HepG2 (cell line): ENCODE results near the gene TUBB4B. TPM values are rescaled to one million over a fixed set of nuclear protein-coding genes. Genes with fewer than 3 reads are reported as not detected.

Experiments
- JUN ChIP-seq: sonication (generic); formaldehyde crosslinking; IDR thresholded peaks from 2 replicates; pipeline ENCODE4 v1.4.0; 2020; ENCODE audit warnings: mild to moderate bottlenecking, missing genetic modification reagents
- PCBP2 ChIP-seq: fragments of 200-400 bp; formaldehyde crosslinking; optimal IDR thresholded peaks from 2 replicates; pipeline ENCODE3; 2018; ENCODE audit warnings: low read length, low read depth; ENCODE audit not compliant: poor library complexity, severe bottlenecking
- RBFOX2 ChIP-seq: fragments of 200-400 bp; formaldehyde crosslinking; IDR thresholded peaks from 2 replicates; pipeline ENCODE4 v1.6.1; 2017; ENCODE audit warnings: low read depth, mild to moderate bottlenecking, low read length
- RORA ChIP-seq: sonication (generic); formaldehyde crosslinking; IDR thresholded peaks from 2 replicates; pipeline ENCODE4 v1.5.0; 2020; ENCODE audit warnings: mild to moderate bottlenecking, missing genetic modification reagents, moderate library complexity
- TBL1XR1 ChIP-seq: fragments of 150-350 bp; IDR thresholded peaks from 2 replicates; pipeline ENCODE4 v1.6.1; 2014; ENCODE audit warnings: borderline replicate concordance, low read length; ENCODE audit not compliant: partially characterized antibody
- ZMYM4 ChIP-seq: sonication (generic); formaldehyde crosslinking; IDR thresholded peaks from 2 replicates; pipeline ENCODE4 v1.8.1; 2023; ENCODE audit warnings: mild to moderate bottlenecking, missing genetic modification reagents
- ZNF235 ChIP-seq: sonication (generic); formaldehyde crosslinking; IDR thresholded peaks from 2 replicates; pipeline ENCODE4 v1.8.1; 2023; ENCODE audit warnings: mild to moderate bottlenecking, missing genetic modification reagents, borderline replicate concordance
- ZNF432 ChIP-seq: sonication (generic); formaldehyde crosslinking; IDR thresholded peaks from 2 replicates; pipeline ENCODE4 v1.5.0; 2020; ENCODE audit warnings: missing genetic modification reagents, mild to moderate bottlenecking, borderline replicate concordance
- ZNF564 ChIP-seq: sonication (generic); formaldehyde crosslinking; IDR thresholded peaks from 2 replicates; pipeline ENCODE4 v1.8.1; 2023; ENCODE audit warnings: mild to moderate bottlenecking, missing genetic modification reagents
- ZNF605 ChIP-seq: sonication (generic); formaldehyde crosslinking; IDR thresholded peaks from 2 replicates; pipeline ENCODE4 v1.8.0; 2022; ENCODE audit warnings: mild to moderate bottlenecking, missing genetic modification reagents
- ZNF615 ChIP-seq: sonication (generic); formaldehyde crosslinking; IDR thresholded peaks from 2 replicates; pipeline ENCODE4 v1.5.0; 2020; ENCODE audit warnings: mild to moderate bottlenecking, missing genetic modification reagents, borderline replicate concordance
- ZNF670 ChIP-seq: sonication (generic); formaldehyde crosslinking; IDR thresholded peaks from 2 replicates; pipeline ENCODE4 v1.8.0; 2022; ENCODE audit warnings: mild to moderate bottlenecking, missing genetic modification reagents, borderline replicate concordance
- ZNF777 ChIP-seq: sonication (generic); formaldehyde crosslinking; IDR thresholded peaks from 2 replicates; pipeline ENCODE4 v1.4.0; 2020; ENCODE audit warnings: missing genetic modification reagents
- polyA plus RNA-seq, 8 experiments: library from polyadenylated mRNA; depleted of rRNA in 3 of 8; stranded (reverse) in 7 of 8; unstranded in 1 of 8; fragments of >200 nt; fragmentation: Illumina TruSeq in 4 of 8; extraction: Trizol in 4 of 8; gene quantifications; 2 replicates each; pipeline versions ENCODE4 v1.2.1 to v1.2.3, GENCODE V29; 2011 to 2016; ENCODE audit warnings: low read depth in 4 of 8, missing spikeins in 1 of 8, mixed read lengths in 1 of 8; ENCODE audit not compliant: insufficient read depth in 1 of 8
- total RNA-seq, 5 experiments: library from RNA; depleted of rRNA; stranded (reverse); fragments of >200 nt; fragmentation: Illumina TruSeq; extraction: Trizol; gene quantifications; 2 replicates each; pipeline ENCODE4 v1.2.3, GENCODE V29; 2016; ENCODE audit warnings: low read depth in 1 of 5
- TF ChIP-seq, protein P1 (sequence below), 2 experiments: sonication (generic) in 1 of 2; formaldehyde crosslinking in 1 of 2; IDR thresholded peaks; 2 replicates each; pipeline versions ENCODE4 v1.5.1 to v1.6.1; 2011 to 2020; ENCODE audit warnings: borderline replicate concordance in 1 of 2, low read depth in 1 of 2, low read length in 1 of 2, mild to moderate bottlenecking in 1 of 2, missing genetic modification reagents in 1 of 2, moderate library complexity in 1 of 2
- TF ChIP-seq, protein P2 (sequence below): sonication (generic); formaldehyde crosslinking; IDR thresholded peaks from 2 replicates; pipeline ENCODE4 v1.9.0; 2022; ENCODE audit warnings: missing genetic modification reagents, mild to moderate bottlenecking, borderline replicate concordance
- TF ChIP-seq, protein P3 (sequence below): sonication (generic); formaldehyde crosslinking; IDR thresholded peaks from 2 replicates; pipeline ENCODE4 v1.4.0; 2020; ENCODE audit warnings: missing genetic modification reagents; ENCODE audit errors: not compliant biosample characterization
- TF ChIP-seq, protein P4 (sequence below), 2 experiments: IDR thresholded peaks; 2 replicates each; pipeline ENCODE4 v1.6.1; 2011 to 2012; ENCODE audit warnings: low read length in 2 of 2, borderline replicate concordance in 1 of 2, low read depth in 1 of 2, mild to moderate bottlenecking in 1 of 2, moderate library complexity in 1 of 2
- TF ChIP-seq, protein P5 (sequence below): sonication (generic); formaldehyde crosslinking; conservative IDR thresholded peaks from 2 replicates; pipeline ENCODE4 v1.8.1; 2023; ENCODE audit warnings: missing genetic modification reagents

Gene TUBB4B
- total and polyA plus RNA-seq, 2 of the 13 experiments (the other 11 are each of a cell fraction or from before 2014, with no cell fraction given) = 182 to 412 TPM

DNA sequence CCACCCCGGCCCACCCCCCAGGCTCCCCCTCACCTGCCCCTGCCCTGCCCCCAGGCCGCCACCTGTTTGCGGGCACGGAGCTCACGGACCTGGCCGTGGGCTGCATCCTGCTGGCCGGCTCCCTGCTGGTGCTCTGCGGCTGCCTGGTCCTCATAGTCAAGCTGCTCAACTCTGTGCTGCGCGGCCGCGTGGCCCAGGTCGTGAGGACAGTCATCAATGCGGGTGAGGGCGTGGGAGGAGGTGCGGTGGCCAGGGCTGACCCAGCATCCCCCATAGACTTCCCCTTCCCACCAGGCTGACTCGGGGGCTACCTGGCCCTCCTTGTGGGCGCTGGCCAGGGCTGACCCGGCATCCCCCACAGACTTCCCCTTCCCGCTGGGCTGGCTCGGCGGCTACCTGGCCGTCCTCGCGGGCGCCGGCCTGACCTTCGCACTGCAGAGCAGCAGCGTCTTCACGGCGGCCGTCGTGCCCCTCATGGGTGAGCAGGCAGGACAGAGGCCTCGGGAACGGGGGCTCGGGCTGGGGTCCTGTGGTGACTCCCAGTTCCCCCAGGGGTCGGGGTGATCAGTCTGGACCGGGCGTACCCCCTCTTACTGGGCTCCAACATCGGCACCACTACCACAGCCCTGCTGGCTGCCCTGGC is 6.9 kb upstream of the TUBB4B start (continued):
- TF ChIP-seq, protein P1, sequence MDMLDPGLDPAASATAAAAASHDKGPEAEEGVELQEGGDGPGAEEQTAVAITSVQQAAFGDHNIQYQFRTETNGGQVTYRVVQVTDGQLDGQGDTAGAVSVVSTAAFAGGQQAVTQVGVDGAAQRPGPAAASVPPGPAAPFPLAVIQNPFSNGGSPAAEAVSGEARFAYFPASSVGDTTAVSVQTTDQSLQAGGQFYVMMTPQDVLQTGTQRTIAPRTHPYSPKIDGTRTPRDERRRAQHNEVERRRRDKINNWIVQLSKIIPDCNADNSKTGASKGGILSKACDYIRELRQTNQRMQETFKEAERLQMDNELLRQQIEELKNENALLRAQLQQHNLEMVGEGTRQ (IDR thresholded peaks at IDR 0.05; ENCODE audit: low read depth, low read length) = no peak
- TF ChIP-seq, protein P1 (CRISPR knock-in tag; IDR thresholded peaks at IDR 0.05; ENCODE audit: borderline replicate concordance) = no peak
- TF ChIP-seq, protein P2, sequence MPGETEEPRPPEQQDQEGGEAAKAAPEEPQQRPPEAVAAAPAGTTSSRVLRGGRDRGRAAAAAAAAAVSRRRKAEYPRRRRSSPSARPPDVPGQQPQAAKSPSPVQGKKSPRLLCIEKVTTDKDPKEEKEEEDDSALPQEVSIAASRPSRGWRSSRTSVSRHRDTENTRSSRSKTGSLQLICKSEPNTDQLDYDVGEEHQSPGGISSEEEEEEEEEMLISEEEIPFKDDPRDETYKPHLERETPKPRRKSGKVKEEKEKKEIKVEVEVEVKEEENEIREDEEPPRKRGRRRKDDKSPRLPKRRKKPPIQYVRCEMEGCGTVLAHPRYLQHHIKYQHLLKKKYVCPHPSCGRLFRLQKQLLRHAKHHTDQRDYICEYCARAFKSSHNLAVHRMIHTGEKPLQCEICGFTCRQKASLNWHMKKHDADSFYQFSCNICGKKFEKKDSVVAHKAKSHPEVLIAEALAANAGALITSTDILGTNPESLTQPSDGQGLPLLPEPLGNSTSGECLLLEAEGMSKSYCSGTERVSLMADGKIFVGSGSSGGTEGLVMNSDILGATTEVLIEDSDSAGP (CRISPR knock-in tag) = no peak
- TF ChIP-seq, protein P3, sequence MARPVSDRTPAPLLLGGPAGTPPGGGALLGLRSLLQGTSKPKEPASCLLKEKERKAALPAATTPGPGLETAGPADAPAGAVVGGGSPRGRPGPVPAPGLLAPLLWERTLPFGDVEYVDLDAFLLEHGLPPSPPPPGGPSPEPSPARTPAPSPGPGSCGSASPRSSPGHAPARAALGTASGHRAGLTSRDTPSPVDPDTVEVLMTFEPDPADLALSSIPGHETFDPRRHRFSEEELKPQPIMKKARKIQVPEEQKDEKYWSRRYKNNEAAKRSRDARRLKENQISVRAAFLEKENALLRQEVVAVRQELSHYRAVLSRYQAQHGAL (CRISPR knock-in tag) = no peak
- TF ChIP-seq PCBP2 (no peak), ZNF564 (CRISPR knock-in tag) (0 out of 2 replicates have a peak, but pooled peaks have one; percentile 38), ZNF777 (CRISPR knock-in tag) (peak; percentile 70), JUN (CRISPR knock-in tag) (no peak), ZNF670 (CRISPR knock-in tag) (no peak), ZNF235 (CRISPR knock-in tag) (no peak), ZNF432 (CRISPR knock-in tag) (no peak), RORA (CRISPR knock-in tag) (no peak), RBFOX2 (peak; percentile 68), ZMYM4 (0 out of 2 replicates have a peak, but pooled peaks have one; percentile 17), ZNF615 (no peak), TBL1XR1 (no peak), ZNF605 (no peak)
- TF ChIP-seq, protein P4, sequence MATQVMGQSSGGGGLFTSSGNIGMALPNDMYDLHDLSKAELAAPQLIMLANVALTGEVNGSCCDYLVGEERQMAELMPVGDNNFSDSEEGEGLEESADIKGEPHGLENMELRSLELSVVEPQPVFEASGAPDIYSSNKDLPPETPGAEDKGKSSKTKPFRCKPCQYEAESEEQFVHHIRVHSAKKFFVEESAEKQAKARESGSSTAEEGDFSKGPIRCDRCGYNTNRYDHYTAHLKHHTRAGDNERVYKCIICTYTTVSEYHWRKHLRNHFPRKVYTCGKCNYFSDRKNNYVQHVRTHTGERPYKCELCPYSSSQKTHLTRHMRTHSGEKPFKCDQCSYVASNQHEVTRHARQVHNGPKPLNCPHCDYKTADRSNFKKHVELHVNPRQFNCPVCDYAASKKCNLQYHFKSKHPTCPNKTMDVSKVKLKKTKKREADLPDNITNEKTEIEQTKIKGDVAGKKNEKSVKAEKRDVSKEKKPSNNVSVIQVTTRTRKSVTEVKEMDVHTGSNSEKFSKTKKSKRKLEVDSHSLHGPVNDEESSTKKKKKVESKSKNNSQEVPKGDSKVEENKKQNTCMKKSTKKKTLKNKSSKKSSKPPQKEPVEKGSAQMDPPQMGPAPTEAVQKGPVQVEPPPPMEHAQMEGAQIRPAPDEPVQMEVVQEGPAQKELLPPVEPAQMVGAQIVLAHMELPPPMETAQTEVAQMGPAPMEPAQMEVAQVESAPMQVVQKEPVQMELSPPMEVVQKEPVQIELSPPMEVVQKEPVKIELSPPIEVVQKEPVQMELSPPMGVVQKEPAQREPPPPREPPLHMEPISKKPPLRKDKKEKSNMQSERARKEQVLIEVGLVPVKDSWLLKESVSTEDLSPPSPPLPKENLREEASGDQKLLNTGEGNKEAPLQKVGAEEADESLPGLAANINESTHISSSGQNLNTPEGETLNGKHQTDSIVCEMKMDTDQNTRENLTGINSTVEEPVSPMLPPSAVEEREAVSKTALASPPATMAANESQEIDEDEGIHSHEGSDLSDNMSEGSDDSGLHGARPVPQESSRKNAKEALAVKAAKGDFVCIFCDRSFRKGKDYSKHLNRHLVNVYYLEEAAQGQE (IDR thresholded peaks at IDR 0.05; ENCODE audit: borderline replicate concordance in 1 of 2, low read depth in 1 of 2, low read length in 2 of 2) = no peak
- TF ChIP-seq, protein P5, sequence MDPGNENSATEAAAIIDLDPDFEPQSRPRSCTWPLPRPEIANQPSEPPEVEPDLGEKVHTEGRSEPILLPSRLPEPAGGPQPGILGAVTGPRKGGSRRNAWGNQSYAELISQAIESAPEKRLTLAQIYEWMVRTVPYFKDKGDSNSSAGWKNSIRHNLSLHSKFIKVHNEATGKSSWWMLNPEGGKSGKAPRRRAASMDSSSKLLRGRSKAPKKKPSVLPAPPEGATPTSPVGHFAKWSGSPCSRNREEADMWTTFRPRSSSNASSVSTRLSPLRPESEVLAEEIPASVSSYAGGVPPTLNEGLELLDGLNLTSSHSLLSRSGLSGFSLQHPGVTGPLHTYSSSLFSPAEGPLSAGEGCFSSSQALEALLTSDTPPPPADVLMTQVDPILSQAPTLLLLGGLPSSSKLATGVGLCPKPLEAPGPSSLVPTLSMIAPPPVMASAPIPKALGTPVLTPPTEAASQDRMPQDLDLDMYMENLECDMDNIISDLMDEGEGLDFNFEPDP = no peak
